ENCODE results near the gene MAST3.
"Not testable (repeated sequence)": the region's sequence is repeated elsewhere in the genome, so short reads cannot be mapped to it uniquely, and the experiment has no call there.

Gene MAST3

GRCh38 chr19:18157465-18158063 lies 60.0 kb downstream of the MAST3 start:
- peak in 54 of 56 donors; percentile 13 to 93 (median 64) for DNase-seq

GRCh38 chr19:18158467-18158866 lies 60.9 kb downstream of the MAST3 start:
- DNase-seq = no peak

- DNase-seq = not testable (repeated sequence)
Observed at GRCh38 chr19:18159059-18159616, 61.6 kb downstream of the MAST3 start.

GRCh38 chr19:18159810-18160209 lies 62.2 kb downstream of the MAST3 start:
- DNase-seq = no peak

- no peak for DNase-seq
Observed at GRCh38 chr19:18160493-18160970, 63.0 kb downstream of the MAST3 start.

GRCh38 chr19:18160971-18161635 lies 63.5 kb downstream of the MAST3 start:
- DNase-seq = peak in 45 of 56 donors; percentile 18 to 81 (median 52)

GRCh38 chr19:18161636-18162002 lies 64.0 kb downstream of the MAST3 start:
- DNase-seq = peak in 5 of 56 donors; percentile 40 to 74 (median 64)

GRCh38 chr19:18164072-18164471 lies 66.5 kb downstream of the MAST3 start:
- no peak for DNase-seq

- no peak for DNase-seq
Observed at GRCh38 chr19:18165794-18166544, 68.4 kb downstream of the MAST3 start.

GRCh38 chr19:18167011-18167410 lies 69.4 kb downstream of the MAST3 start:
- no peak for DNase-seq

GRCh38 chr19:18167975-18168645 lies 70.5 kb downstream of the MAST3 start:
- peak in 11 of 56 donors; percentile 12 to 49 (median 31) for DNase-seq

- no peak for DNase-seq
Observed at GRCh38 chr19:18168673-18169381, 71.2 kb downstream of the MAST3 start.

GRCh38 chr19:18170714-18171255 lies 73.2 kb downstream of the MAST3 start:
- peak in 3 of 56 donors; percentile 12 to 26 (median 23) for DNase-seq

GRCh38 chr19:18171605-18172327 lies 74.2 kb downstream of the MAST3 start:
- DNase-seq = no peak

- DNase-seq = no peak
Observed at GRCh38 chr19:18172331-18173053, 74.9 kb downstream of the MAST3 start.

- DNase-seq = peak in 6 of 56 donors; percentile 6 to 29 (median 16)
Observed at GRCh38 chr19:18173054-18173571, 75.5 kb downstream of the MAST3 start.

GRCh38 chr19:18173572-18174288 lies 76.2 kb downstream of the MAST3 start, which contains the start of gene IFI30:
TSS of gene IFI30 (plus strand) at chr19:18173813. CDS start at chr19:18173842, 29 bp downstream.
- DNase-seq = peak in 17 of 56 donors; percentile 9 to 79 (median 32)

- no peak for DNase-seq
Observed at GRCh38 chr19:18174983-18175382, 77.4 kb downstream of the MAST3 start.
